A172 (cell line): ENCODE results near the gene RAB3GAP2. TPM values are rescaled to one million over a fixed set of nuclear protein-coding genes. Genes with fewer than 3 reads are reported as not detected.
"Not testable (repeated sequence)": the region's sequence is repeated elsewhere in the genome, so short reads cannot be mapped to it uniquely, and the experiment has no call there.

Source experiments
- DNase-seq: peaks from one replicate; pipeline ENCODE4 v3.0.0-alpha.2; 2015; ENCODE audit warnings: low spot score
- total RNA-seq: library from RNA; depleted of rRNA; stranded (reverse); fragments of >200 nt; shearing (Covaris generic); gene quantifications from 2 replicates; pipeline ENCODE4 v1.2.3, GENCODE V29; 2014; rRNA removed

RAB3GAP2 gene
- total RNA-seq, 1 experiment from 2014 or later: 30.0 TPM

GRCh38 chr1:220149742-220150141, 122.5 kb downstream of the RAB3GAP2 start:
- DNase-seq: no peak

GRCh38 chr1:220144051-220144450, 128.2 kb downstream of the RAB3GAP2 start:
- no peak for DNase-seq

GRCh38 chr1:220139966-220140365, 132.3 kb downstream of the RAB3GAP2 start:
- DNase-seq: no peak

GRCh38 chr1:220137019-220137786, 135.1 kb downstream of the RAB3GAP2 start:
- no peak for DNase-seq

GRCh38 chr1:220135755-220136154, 136.5 kb downstream of the RAB3GAP2 start:
- no peak for DNase-seq

GRCh38 chr1:220129479-220130210, 142.6 kb downstream of the RAB3GAP2 start:
- no peak for DNase-seq

- no peak for DNase-seq
Measured at GRCh38 chr1:220127076-220127475, 145.2 kb downstream of the RAB3GAP2 start.

GRCh38 chr1:220124542-220124941, 147.7 kb downstream of the RAB3GAP2 start:
- no peak for DNase-seq

- DNase-seq: no peak
Measured at GRCh38 chr1:220123889-220124288, 148.4 kb downstream of the RAB3GAP2 start.

- no peak for DNase-seq
Measured at GRCh38 chr1:220123066-220123465, 149.2 kb downstream of the RAB3GAP2 start.

- no peak for DNase-seq
Measured at GRCh38 chr1:220121791-220122530, 150.3 kb downstream of the RAB3GAP2 start.

GRCh38 chr1:220119043-220119512, 153.2 kb downstream of the RAB3GAP2 start:
- no peak for DNase-seq

- DNase-seq: peak; percentile 46
Measured at GRCh38 chr1:220113136-220113695, 159.0 kb downstream of the RAB3GAP2 start.

- DNase-seq: not testable (repeated sequence)
Measured at GRCh38 chr1:220112600-220112999, 159.7 kb downstream of the RAB3GAP2 start.

- not testable (repeated sequence) for DNase-seq
Measured at GRCh38 chr1:220110473-220110872, 161.8 kb downstream of the RAB3GAP2 start.

GRCh38 chr1:220099826-220100225, 172.4 kb downstream of the RAB3GAP2 start:
- no peak for DNase-seq

Other genes with a start within 250 kb of the RAB3GAP2 start
- 108 and 116 TPM in 2 replicates for gene EPRS1, start 225.9 kb downstream of the RAB3GAP2 start, total RNA-seq
- gene BPNT1, start 182.7 kb downstream of the RAB3GAP2 start, total RNA-seq: 58.3 and 67.1 TPM in 2 replicates
- gene IARS2, start 178.3 kb downstream of the RAB3GAP2 start, total RNA-seq: 152 and 176 TPM in 2 replicates